Activated gamma-delta T cell (primary cell): ENCODE results near the gene FRMD8.
"Not testable (repeated sequence)": the region's sequence is repeated elsewhere in the genome, so short reads cannot be mapped to it uniquely, and the experiment has no call there.

Source experiments
- DNase-seq: peaks from one replicate; lab custom pipeline; 2025; lab: John Stamatoyannopoulos, UW

The FRMD8 gene

DNA sequence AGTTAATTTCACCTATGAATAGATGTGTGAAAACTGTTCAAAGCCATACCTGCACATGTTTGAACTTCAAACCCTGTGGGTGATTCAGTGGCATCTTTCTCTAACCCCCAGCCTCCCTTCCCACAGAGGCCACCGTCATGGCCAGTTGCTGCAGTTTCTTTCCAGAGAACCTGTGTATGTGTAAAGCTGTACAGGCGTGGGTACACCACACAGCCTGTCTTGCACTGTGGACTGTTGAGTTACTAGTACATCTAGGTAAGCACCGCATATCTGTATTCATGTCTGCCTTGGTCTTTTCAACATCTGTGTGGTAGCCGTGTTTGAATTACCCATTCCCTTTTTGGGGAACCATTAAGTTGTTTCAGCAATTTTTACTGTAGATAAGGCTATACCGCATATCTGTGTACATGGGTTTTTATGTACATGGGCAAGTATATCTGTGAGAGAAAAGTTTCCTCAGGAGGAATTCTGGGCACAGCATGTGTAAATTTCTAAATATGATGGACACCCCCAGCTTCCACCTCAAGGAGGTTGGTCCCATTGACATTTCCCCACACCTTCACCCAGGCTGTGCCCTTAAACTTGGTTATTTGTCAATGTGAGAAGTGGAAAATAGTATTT, 50.1 kb downstream of the FRMD8 start:
- no peak for DNase-seq

DNA sequence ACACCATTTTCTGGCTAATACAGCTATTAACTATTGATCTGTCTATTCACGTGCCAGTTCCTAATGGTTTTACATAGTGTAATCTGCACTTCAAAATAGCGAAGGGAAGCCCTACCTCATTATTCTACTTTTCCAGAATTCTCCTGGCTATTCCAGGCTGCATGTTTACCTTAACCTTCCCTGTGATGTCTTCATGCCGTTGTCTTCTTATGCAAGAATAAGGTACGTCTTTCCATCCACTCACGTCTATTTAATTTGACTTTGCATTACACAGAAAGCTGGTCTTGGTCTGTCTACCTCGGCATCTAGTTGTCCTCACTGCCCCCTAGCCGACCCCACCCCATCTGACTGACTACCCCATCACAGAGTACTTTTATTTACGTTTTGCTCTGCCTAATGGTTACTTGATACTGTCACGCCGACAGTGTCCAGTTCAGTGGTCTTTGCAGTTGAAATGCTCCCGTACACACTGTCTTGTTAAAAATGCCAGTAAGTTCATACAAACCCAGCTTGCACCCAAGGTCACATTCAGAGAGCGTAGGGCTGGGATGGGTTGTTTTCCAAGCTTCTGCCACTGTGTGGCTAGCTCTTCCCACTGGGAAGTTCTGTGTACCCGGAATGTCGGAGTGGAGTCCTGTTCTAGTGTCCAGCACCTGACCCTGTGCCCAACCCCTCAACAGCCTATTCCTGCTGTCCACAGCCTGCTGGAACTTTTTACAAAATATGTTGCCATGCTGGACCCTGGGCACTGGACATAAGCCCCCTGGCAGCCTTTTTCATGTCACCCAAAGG, 51.2 kb downstream of the FRMD8 start:
- DNase-seq: no peak

DNA sequence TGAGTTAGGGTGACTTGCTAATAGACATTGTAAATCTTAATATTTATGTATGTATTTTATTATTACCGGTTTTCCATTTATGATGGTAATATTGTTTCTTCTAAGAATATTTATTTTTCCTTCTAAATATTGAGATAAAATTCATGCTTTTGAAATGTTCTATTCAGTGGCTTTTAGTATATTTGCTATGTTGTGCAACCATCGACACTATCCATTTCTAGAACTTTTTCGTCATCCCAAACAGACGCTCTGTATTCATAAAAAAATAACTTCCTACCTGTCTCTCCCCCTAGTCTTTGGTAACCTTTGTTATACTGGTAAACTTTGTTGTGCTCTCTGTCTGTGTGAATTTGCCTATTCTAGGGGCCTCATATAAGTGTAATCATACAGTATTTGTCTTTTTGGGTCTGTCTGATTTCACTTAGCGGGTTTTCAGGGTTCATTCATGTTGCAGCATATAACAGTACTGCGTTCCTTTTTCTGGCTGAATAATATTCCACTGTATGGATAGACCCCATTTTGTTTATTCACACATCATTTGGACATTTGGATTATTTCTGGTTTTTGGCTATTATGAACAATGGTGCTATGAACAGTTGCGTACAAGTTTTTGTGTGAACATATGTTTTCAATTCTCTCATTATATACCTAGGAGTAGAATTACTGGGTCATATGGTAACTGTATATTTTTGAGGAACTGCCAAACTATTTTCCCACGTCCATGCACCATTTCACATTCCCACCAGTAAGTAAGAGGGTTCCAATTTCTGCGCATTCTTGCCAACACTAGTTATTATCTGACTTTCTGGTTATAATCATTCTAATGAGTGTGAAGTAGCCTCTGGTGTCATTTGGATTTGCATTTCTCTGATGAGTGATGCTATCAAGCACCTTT, 52.1 kb downstream of the FRMD8 start:
- no peak for DNase-seq

DNA sequence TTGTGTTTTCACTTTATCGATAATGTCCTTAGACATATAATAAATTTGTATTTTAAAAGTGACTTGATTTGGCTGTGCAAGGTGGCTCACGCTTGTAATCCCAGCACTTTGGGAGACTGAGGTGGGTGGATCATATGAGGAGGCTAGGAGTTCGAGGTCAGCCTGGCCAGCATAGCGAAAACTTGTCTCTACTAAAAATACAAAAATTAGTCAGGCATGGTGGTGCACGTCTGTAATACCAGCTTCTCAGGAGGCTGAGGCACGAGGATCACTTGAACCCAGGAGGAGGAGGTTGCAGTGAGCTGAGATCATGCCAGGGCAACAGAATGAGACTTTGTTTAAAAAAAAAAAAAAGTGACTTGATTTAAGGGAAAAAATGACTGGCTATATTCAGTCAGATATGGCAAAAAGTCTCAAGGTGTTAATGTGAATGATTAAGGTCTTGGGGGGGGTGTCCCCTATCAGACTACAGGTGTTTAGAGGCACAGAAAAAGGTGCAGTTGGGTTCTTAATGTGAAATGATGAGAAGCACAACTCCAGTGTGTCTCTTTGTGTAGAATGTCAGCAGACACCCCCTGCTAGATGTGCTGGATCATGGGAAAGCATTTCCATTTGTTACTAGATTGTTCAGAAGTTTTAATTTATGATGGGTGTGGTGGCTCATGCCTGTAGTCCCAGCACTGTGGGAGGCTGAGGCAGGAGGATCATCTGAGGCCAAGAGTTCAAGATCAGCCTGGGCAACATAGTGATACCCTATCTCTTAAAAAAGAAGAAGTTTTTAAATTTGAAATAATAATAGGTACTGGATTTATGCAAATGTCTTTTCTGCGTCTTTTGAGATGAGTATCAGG, 53.1 kb downstream of the FRMD8 start:
- DNase-seq: no peak

DNA sequence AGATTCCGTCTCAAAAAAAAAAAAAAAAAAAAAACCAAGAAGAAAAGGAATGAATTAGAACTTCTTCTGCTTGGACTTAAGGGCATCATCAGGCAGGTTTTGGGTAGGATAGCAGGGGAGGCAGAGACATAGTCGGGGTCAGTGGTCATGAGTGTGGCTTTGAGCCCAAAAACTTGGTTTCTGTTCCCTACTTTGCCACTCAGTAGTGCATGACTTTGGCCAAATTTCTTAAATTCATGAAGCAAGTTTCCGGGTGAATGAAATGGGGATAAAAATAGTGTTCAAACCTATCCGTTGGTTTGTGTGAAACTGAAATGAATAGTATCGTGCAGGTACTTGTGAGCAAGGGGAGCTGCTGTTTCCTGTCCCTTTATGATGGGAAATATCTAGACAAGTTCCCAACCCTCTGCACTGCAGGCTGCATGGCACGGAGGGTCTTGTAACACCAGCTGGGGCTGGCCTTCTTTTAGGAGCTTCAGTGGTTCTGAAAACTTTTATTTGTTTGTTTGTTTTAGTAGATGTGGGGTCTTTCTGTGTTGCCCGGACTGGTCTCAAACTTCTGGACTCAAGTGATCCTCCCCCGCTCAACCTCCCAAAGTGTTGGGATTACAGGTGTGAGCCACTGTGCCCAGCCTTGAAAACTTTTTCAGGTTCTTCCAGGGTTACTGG, 54.5 kb downstream of the FRMD8 start:
- no peak for DNase-seq

DNA sequence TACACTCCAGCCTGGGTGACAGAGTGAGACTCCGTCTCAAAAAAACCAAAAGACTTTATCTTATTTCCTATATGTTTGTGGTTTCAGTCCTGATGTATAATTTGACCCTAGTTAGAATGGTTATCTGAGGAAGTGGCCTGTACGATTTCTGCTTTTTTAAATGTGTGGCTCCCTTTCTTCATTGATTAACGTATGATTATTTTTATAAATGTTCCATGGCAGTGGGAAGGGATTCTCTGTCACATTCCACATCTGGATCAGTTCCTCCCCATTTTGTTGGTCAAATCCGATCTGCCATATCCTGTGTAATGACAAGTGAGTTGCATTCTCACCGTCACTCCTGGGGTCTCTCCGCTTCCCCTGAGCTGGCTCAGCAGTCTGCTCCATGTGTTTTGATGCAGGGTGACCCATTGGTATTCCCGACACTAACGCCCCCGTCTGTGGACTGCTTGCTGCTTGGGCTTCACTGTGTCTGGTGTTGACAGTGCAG, 56.5 kb downstream of the FRMD8 start:
- no peak for DNase-seq

DNA sequence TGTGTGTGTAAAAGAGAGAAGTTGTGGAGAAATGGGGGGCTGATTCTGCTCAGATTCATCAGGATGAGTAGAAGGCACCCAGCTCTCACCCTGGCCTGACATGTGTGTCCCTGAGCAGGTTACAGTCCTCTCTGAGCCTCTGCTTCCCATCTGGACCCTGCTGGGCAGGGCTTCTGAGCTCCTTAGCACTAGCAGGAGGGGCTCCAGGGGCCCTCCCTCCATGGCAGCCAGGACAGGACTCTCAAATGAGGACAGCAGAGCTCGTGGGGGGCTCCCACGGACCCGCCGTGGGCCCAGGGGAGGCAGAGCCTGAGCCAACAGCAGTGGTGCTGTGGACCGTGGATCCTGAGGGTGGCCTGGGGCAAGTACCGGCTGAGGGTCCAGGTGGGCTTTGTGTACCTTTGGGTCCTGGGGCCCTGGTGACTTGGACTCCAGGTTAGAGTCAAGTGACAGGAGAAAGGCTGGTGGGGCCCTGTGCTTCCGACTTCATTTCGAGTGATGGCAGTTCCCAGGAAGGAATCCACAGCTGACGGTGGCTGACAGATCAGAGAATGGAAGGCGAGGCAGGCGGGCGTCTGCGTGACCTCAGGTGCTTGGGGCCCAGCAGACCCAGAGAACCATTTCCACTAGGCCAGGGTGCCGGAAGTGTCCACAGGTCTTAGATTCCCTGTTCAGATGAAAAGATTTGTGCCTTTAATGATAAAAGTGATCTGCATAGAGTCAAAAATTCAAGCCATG, 58.0 kb downstream of the FRMD8 start:
- DNase-seq: no peak

DNA sequence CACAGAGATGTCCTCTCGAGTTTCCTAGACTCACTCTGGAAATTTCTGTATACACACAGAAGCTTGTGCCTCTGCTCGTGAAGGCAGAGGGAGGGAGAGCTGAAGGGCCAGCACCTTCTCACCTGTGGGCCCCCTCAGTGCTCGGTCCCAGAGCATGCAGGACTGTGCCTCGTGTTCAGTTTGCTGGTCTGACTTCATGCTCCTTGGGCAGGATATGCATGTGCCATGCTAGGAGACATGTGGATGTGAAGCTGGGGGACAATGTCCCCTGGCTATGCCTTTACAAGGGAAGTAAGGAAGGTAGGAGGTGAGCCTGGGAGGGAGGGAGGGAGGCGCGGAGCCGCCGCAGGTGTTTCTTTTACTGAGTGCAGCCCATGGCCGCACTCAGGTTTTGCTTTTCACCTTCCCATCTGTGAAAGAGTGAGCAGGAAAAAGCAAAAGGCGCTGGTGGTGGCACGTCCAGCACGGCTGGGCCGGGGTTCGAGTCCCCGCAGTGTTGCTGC, 58.7 kb downstream of the FRMD8 start:
- no peak for DNase-seq

DNA sequence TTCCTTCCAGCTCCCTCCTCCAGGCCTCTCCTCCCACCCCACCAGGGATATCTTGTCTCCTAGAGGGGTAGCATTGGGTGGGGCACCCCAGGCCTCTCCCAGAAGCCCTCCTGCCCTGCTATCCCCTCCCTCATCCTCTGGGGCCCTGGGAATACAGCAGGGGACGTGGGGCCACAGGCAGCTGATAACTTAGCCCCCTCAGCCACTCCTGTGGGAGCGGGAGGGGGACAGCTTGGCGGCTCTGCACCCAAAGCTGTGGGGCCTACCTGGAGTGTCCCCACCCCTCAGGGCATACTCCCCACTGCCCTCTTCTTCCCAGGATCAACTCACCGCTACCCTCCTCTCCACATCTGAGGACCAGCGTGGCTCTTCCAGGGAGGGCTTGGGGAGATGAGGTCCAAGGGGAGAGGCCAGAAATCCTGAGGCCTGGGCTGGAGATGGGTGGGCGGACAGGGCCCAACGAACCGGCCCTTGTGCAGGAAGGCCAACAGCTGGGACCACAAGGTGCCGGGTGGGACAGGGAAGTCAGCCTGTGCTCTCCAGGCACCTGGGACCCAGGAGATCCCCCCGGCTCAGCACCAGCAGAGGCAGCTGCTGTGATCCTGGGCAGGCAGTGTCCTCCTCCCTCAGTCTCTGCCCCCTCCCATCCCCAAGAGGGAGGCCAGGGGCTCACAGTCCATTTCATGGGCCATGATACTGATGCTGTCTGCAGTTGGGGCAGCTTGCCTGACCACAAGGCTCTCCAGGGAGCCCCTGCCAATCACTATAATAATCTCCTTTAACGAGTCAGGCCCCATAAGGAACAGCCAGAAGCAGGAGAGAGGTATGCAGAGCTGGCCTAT, 59.4 kb downstream of the FRMD8 start:
- DNase-seq: no peak

DNA sequence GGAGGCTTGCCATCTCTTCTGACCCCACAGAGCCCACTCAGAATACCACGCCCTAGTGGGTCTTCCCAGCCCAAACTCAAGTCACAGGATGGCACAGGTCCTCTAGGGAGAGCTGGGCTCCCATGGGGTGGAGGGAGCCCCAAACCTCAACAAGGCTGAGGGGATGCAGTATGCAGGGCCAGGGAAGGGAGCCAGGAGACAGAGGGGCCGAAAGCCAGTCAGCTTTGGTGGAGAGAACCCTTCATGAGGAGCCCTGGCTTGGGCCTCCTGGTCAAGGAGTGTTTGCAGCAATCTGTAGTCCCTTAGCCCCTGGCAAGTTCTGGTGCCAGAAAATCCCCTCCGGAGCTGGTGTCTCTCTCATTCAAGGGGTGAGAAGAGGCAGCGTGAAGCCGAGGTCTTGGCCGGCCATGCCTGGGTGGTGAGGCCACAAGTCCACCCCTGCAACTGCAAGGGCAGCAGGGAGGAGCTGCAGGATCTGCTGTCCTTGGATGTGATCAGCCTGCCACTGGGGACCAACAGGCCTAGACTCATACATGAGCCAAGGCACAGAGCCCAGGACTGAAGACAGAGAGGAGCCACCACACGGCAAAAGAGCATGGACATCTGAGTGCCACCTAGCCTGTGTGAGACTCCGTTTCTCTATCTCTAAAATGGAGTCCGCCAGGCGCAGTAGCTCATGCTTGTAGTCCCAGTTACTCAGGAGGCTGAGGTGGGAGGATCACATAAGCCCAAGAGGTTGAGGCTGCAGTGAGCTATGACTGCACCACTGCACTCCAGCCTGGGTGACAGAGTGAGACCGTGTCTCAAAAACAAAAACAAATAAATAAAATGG, 60.2 kb downstream of the FRMD8 start:
- DNase-seq: no peak

DNA sequence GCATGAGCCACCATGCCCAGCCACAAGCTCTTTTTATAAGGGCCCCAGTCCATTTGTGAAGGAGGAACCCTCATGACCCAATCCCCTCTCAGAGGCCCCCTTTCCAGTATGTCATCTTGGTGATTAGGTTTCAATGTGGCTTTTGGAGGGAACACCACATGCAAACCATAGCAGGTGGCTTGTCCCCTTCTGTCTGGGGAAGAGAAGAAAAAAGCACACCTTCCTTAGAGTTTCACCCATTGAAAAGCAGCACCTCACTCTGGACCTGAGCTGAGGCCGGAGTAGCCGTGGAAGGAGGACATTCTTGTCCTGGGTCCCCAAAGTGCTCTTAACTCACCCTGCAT, 61.6 kb downstream of the FRMD8 start:
- DNase-seq: no peak

DNA sequence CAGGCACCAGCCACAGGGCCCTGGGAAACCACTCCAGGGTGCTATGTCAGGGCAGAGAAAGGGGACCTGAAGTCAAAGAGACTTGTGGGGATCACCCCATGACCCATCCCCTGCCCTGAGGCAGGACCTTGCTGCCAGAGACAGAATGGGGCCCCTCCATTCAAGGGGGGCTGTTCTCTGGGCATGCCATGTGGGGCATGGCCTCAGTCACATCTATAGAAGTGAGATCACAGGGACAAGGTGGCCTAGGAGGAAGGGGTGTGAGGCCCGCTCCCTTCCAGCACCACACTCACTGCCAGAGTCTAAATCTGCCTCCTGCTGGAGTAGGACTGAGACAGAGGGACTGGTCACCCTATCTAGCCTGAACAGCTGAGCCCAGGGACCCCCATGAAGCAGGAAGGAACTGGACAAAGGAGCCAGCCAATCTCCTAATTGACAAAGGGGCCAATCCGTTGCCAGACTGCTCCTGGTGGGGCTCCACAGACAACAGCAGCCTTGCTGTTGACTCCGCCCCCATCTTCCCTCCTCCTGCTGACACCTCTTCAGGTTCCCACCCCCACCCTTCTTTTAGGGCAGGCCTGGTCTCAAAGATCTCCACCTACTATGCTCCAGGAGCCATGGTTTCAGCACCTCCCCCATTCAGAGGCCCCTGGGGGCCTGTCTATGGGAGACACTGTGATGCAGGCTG, 62.1 kb downstream of the FRMD8 start:
- DNase-seq: no peak

DNA sequence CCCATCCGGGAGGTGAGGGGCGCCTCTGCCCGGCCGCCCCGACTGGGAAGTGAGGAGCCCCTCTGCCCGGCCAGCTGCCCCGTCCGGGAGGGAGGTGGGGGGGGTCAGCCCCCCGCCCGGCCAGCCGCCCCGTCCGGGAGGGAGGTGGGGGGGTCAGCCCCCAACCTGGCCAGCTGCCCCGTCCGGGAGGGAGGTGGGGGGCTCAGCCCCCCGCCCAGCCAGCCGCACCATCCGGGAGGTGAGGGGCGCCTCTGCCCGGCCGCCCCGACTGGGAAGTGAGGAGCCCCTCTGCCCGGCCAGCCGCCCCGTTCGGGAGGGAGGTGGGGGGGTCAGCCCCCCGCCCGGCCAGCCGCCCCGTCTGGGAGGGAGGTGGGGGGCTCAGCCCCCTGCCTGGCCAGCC, 64.9 kb downstream of the FRMD8 start:
- not testable (repeated sequence) for DNase-seq

DNA sequence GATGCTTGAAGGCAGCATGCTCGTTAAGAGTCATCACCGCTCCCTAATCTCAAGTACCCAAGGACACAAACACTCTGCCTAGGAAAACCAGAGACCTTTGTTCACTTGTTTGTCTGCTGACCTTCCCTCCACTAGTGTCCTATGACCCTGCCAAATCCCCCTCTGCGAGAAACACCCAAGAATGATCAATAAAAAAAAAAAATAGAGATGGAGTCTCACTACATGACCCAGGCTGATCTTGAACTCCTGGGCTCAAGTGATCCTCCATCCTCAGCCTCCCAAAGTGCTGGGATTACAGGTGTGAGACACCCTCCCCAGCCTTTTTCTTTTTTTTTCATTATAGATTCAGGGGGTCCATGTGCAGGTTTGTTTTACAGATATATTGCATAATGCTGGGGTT, 65.8 kb downstream of the FRMD8 start:
- DNase-seq: not testable (repeated sequence)

DNA sequence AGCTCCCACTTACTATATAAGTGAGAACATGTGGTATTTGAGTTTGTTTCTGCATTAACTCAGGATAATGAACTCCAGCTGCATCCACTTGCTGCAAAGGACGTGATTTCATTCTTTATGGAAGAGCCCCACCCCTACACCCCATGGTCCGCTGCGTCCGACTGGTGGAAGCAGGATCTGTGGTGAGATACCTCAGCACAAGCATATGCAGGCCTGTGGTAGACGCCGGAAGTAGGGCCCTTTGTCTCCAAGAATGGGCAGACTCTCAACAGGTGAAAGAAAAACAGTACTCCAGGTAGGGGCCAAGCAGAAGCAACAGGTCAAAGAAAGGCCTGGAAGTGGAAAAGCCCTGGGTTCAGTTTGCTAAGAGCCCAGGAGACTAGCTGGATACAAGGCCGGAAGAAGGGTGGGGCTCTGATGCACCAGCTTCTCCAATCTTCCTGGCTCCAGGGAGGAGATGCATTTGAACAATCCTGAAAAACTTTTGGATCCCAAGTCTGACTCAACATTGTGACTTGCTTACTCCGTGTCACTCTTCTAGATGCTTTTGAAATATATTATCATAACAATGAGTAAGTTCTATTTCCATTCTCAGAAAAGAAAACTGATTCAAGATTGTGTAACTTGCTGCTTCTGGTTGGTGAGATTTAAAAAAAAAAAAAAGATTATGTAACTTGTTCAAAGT, 66.5 kb downstream of the FRMD8 start:
- no peak for DNase-seq

DNA sequence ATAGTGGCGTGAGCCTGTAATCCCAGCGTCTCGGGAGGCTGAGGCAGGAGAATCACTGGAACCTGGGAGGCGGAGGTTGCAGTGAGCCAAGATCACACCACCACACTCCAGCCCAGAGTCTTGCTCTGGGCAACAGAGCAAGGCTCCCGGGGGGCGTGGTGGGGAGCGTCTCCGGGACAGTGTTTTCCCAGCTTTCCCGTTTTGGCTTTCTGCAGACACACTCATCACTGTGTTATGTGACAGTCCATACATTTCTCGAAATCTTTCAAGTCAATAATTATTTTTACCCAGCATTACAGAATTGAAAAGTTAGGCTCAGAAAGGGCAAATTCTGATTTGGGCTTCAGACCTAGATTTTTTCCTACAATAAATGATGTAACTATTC, 67.9 kb downstream of the FRMD8 start:
- no peak for DNase-seq
